IMR-90 (cell line): ENCODE results near the gene KCNN3. TPM values are rescaled to one million over a fixed set of nuclear protein-coding genes. Genes with fewer than 3 reads are reported as not detected.

Experiments
- ATAC-seq: fragments of 200-7000 bp; cut with Tn5 transposase; 2 replicates; pipeline ENCODE4 v1.9.1; 2020; ENCODE audit warnings: low read depth, mild to moderate bottlenecking, moderate library complexity
- BruUV-seq: library from RNA; stranded (reverse); fragments of 400-500 nt; replicated peaks from 2 replicates; lab custom pipeline; 2021; lab: Mats Ljungman, UMichigan
- CTCF ChIA-PET: fragments of 300-600 bp; formaldehyde crosslinking; extraction: SDS; loops from one replicate; lab custom pipeline; 2021; ENCODE audit warnings: antibody characterized with exemption; lab: Yijun Ruan, JAX
- POLR2A ChIA-PET: fragments of 300-600 bp; sonication (Branson Sonifier 250); formaldehyde crosslinking; loops from one replicate; lab custom pipeline; 2022; ENCODE audit warnings: antibody characterized with exemption; ENCODE audit not compliant: unreplicated experiment; lab: Charles Lee
- DNase-seq: peaks from one replicate; pipeline ENCODE4 v3.0.0; 2013
- H2AFZ ChIP-seq: replicated peaks from 2 replicates; pipeline ENCODE3; 2013; ENCODE audit warnings: low read length, mild to moderate bottlenecking; ENCODE audit not compliant: poor library complexity
- H2AK5ac ChIP-seq: 2 replicates; pipeline ENCODE4 v1.6.1; 2013; ENCODE audit warnings: low read depth, low read length, inconsistent platforms
- H2AK9ac ChIP-seq: replicated peaks from 2 replicates; pipeline ENCODE3; 2013; ENCODE audit warnings: mild to moderate bottlenecking, low read depth, low read length, moderate library complexity; ENCODE audit not compliant: poor library complexity
- H2BK120ac ChIP-seq: 2 replicates; pipeline ENCODE4 v1.6.1; 2013; ENCODE audit warnings: low read depth, low read length, inconsistent platforms
- H2BK15ac ChIP-seq: 3 replicates; pipeline ENCODE4 v1.6.1; 2013; ENCODE audit warnings: low read depth, low read length, inconsistent platforms
- H2BK20ac ChIP-seq: 2 replicates; pipeline ENCODE4 v1.6.1; 2013; ENCODE audit warnings: low read depth, mild to moderate bottlenecking, inconsistent platforms, low read length, moderate library complexity
- H2BK5ac ChIP-seq: 2 replicates; pipeline ENCODE4 v1.6.1; 2013; ENCODE audit warnings: mild to moderate bottlenecking, low read depth, low read length, inconsistent platforms; ENCODE audit not compliant: poor library complexity, severe bottlenecking
- H3K14ac ChIP-seq: replicated peaks from 2 replicates; pipeline ENCODE4 v1.6.1; 2013; ENCODE audit warnings: low read depth, low read length, inconsistent platforms
- H3K18ac ChIP-seq: 2 replicates; pipeline ENCODE4 v1.6.1; 2013; ENCODE audit warnings: low read depth, low read length, control low read depth
- H3K23ac ChIP-seq: 2 replicates; pipeline ENCODE4 v1.6.1; 2013; ENCODE audit warnings: low read depth, low read length, inconsistent platforms
- H3K27ac ChIP-seq: 2 replicates; pipeline ENCODE4 v1.5.1; 2013; ENCODE audit warnings: mild to moderate bottlenecking, control low read depth, low read length; ENCODE audit not compliant: insufficient read depth
- H3K27me3 ChIP-seq: 2 replicates; pipeline ENCODE4 v1.6.1; 2013; ENCODE audit warnings: low read length; ENCODE audit not compliant: control insufficient read depth, insufficient read depth
- H3K36me3 ChIP-seq: 2 replicates; pipeline ENCODE4 v1.6.1; 2013; ENCODE audit warnings: low read length, mixed read lengths; ENCODE audit not compliant: control insufficient read depth, insufficient read depth
- H3K4ac ChIP-seq: 2 replicates; pipeline ENCODE4 v1.6.1; 2013; ENCODE audit warnings: low read depth, low read length, inconsistent platforms
- H3K4me1 ChIP-seq: 2 replicates; pipeline ENCODE4 v1.6.1; 2013; ENCODE audit warnings: low read length, mixed read lengths; ENCODE audit not compliant: control insufficient read depth, insufficient read depth
- H3K4me2 ChIP-seq: 2 replicates; pipeline ENCODE4 v1.6.1; 2013; ENCODE audit warnings: low read depth, mild to moderate bottlenecking, control low read depth, low read length, moderate library complexity
- H3K4me3 ChIP-seq: 2 replicates; pipeline ENCODE4 v1.5.1; 2013; ENCODE audit warnings: low read depth, mild to moderate bottlenecking, control low read depth, low read length, moderate library complexity; ENCODE audit not compliant: insufficient read depth
- H3K56ac ChIP-seq: 2 replicates; pipeline ENCODE4 v1.6.1; 2013; ENCODE audit warnings: low read length, inconsistent platforms; ENCODE audit not compliant: insufficient read depth; ENCODE audit errors: extremely low read depth
- H3K79me1 ChIP-seq, 2 experiments: 2 replicates each; pipeline ENCODE4 v1.6.1; 2013; ENCODE audit warnings: low read length in 2 of 2, inconsistent platforms in 1 of 2, low read depth in 1 of 2
- H3K9ac ChIP-seq: 2 replicates; pipeline ENCODE4 v1.6.1; 2013; ENCODE audit warnings: low read depth, low read length, control low read depth
- H3K9me1 ChIP-seq: 2 replicates; pipeline ENCODE4 v1.6.1; 2013; ENCODE audit warnings: low read length, inconsistent platforms; ENCODE audit not compliant: insufficient read depth
- H3K9me3 ChIP-seq: 2 replicates; pipeline ENCODE4 v1.6.1; 2013; ENCODE audit warnings: low read length; ENCODE audit not compliant: control insufficient read depth, insufficient read depth
- H4K20me1 ChIP-seq: 2 replicates; pipeline ENCODE4 v1.6.1; 2013; ENCODE audit warnings: low read length, inconsistent platforms; ENCODE audit not compliant: insufficient read depth
- H4K5ac ChIP-seq: 2 replicates; pipeline ENCODE4 v1.6.1; 2013; ENCODE audit warnings: mild to moderate bottlenecking, low read depth, low read length, control low read depth
- H4K8ac ChIP-seq, 2 experiments: 2 replicates each; pipeline ENCODE4 v1.6.1; 2013; ENCODE audit warnings: low read depth in 2 of 2, low read length in 2 of 2, control low read depth in 1 of 2, inconsistent platforms in 1 of 2
- H4K91ac ChIP-seq: 2 replicates; pipeline ENCODE4 v1.6.1; 2013; ENCODE audit warnings: low read depth, low read length, inconsistent platforms; ENCODE audit not compliant: insufficient read depth
- BHLHE40 ChIP-seq: fragments of 150-350 bp; IDR thresholded peaks from 2 replicates; pipeline ENCODE4 v1.6.1; 2016; ENCODE audit warnings: mild to moderate bottlenecking, low read depth, low read length
- CEBPB ChIP-seq: IDR thresholded peaks from 2 replicates; pipeline ENCODE4 v1.6.1; 2012; ENCODE audit warnings: low read depth, low read length, improper control_type of control experiment
- CHD1 ChIP-seq: IDR thresholded peaks from 2 replicates; pipeline ENCODE4 v1.6.1; 2012; ENCODE audit warnings: low read depth, low read length, improper control_type of control experiment
- ELK1 ChIP-seq: fragments of 150-350 bp; IDR thresholded peaks from 2 replicates; pipeline ENCODE4 v1.6.1; 2016; ENCODE audit warnings: low read depth, mild to moderate bottlenecking, low read length, moderate library complexity, borderline replicate concordance
- FOS ChIP-seq: fragments of 150-350 bp; IDR thresholded peaks from 2 replicates; pipeline ENCODE4 v1.6.1; 2016; ENCODE audit warnings: low read depth, low read length
- MAZ ChIP-seq: IDR thresholded peaks from 2 replicates; pipeline ENCODE4 v1.6.1; 2012; ENCODE audit warnings: low read depth, mild to moderate bottlenecking, low read length, improper control_type of control experiment, moderate library complexity, borderline replicate concordance
- MXI1 ChIP-seq: IDR thresholded peaks from 2 replicates; pipeline ENCODE4 v1.6.1; 2012; ENCODE audit warnings: low read depth, mild to moderate bottlenecking, low read length, moderate library complexity, borderline replicate concordance
- NFE2L2 ChIP-seq: fragments of 150-350 bp; IDR thresholded peaks from 2 replicates; pipeline ENCODE4 v1.6.1; 2016; ENCODE audit warnings: low read depth, mild to moderate bottlenecking, low read length
- POLR2A ChIP-seq: IDR thresholded peaks from 2 replicates; pipeline ENCODE4 v1.6.1; 2012; ENCODE audit warnings: mild to moderate bottlenecking, low read depth, low read length
- WGBS, 2 experiments: methylation state at CpG; one replicate each; pipeline versions ENCODE4 v1.1.5 to v1.1.7; 2013; ENCODE audit warnings: missing lambda C conversion rate in 2 of 2; ENCODE audit not compliant: insufficient read length in 1 of 2; ENCODE audit errors: extremely low coverage in 2 of 2; 5-methylcytosine and 5-hydroxymethylcytosine counted together
- dilution Hi-C: fragments of 300-500 bp; cut with HindIII; formaldehyde crosslinking; loops from one replicate; pipeline ENCODE4 v1.14.3; 2018; ENCODE audit warnings: low sequenced_read_pairs; ENCODE audit not compliant: unreplicated experiment
- in situ Hi-C: fragments of 300-500 bp; cut with MboI; formaldehyde crosslinking; loops from 3 replicates; pipeline ENCODE4 v1.14.3; 2019; ENCODE audit warnings: low sequenced_read_pairs, inconsistent platforms, mixed read lengths
- intact Hi-C: fragments of 100-400 bp; cut with micrococcal nuclease; formaldehyde crosslinking; loops from 2 replicates; pipeline ENCODE4 v1.10.0; 2022
- polyA plus RNA-seq, 3 experiments: library from polyadenylated mRNA; depleted of rRNA; stranded (reverse); fragments of >200 nt; gene quantifications; 2 replicates each; pipeline ENCODE4 v1.2.3, GENCODE V29; 2012; ENCODE audit warnings: low replicate concordance in 1 of 3
- total RNA-seq: library from RNA; depleted of rRNA; stranded (reverse); fragments of >200 nt; gene quantifications from 2 replicates; pipeline ENCODE4 v1.2.3, GENCODE V29; 2012
- TF ChIP-seq, protein P1 (sequence below): conservative IDR thresholded peaks from 2 replicates; pipeline ENCODE4 v1.5.1; 2012; ENCODE audit warnings: mild to moderate bottlenecking, low read depth, low read length, improper control_type of control experiment

The KCNN3 gene
- total and polyA plus RNA-seq, 2 of the 4 experiments (the other 2 are of a cell fraction), result 0.02 TPM; not detected in 1

- Histone ChIP-seq H3K36me3 (no peaks in the 10 kb centered on the region), H4K5ac (no peak overlapping the region), H2BK120ac (no peak overlapping the region), H3K18ac (no peak overlapping the region), H3K4me1 (no peaks in the 10 kb centered on the region), H4K8ac (no peak overlapping the region), H2AK9ac (no peak overlapping the region), H3K9ac (no peak overlapping the region), H3K56ac (no peak overlapping the region), H4K91ac (no peak overlapping the region), H3K14ac (no peak overlapping the region), H2BK15ac (no peak overlapping the region), H3K4me3 (no peak overlapping the region), H3K27me3 (peaks cover 68% of the 10 kb centered on the region), H2AK5ac (no peak overlapping the region), H3K9me3 (peaks cover 2% of the 10 kb centered on the region; the same call in 1 of the 2 replicates), H3K79me1 (no peaks in the 10 kb centered on the region), H2BK5ac (no peak overlapping the region), H3K4me2 (no peak overlapping the region), H3K4ac (no peak overlapping the region), H3K23ac (no peak overlapping the region), H2AFZ (no peak overlapping the region), H2BK20ac (no peak overlapping the region), H4K20me1 (no peaks in the 10 kb centered on the region), H3K27ac (no peak overlapping the region), H3K9me1 (no peaks in the 10 kb centered on the region)
- WGBS, 2 experiments, result 40% methylated on average over 1 of the region's 7 CpGs; no CpG with 5 or more reads in 1 of the 2 experiments
- POLR2A ChIA-PET, result no interaction called here
- intact Hi-C loops (no loop called here), in situ Hi-C loops (no loop called here), dilution Hi-C loops (no loop called here)
- DNase-seq, result no peak
- CTCF ChIA-PET, result no interaction called here
- no TSS peak for BruUV-seq
- no peak for ATAC-seq
- no peak for TF ChIP-seq MXI1
- TF ChIP-seq CHD1, result no peak
- no peak for TF ChIP-seq CEBPB
- TF ChIP-seq MAZ, result no peak
- TF ChIP-seq BHLHE40, result no peak
- TF ChIP-seq POLR2A, result no peak
- TF ChIP-seq NFE2L2, result no peak
- no peak for TF ChIP-seq ELK1
- no peak for TF ChIP-seq FOS
- TF ChIP-seq, protein P1, sequence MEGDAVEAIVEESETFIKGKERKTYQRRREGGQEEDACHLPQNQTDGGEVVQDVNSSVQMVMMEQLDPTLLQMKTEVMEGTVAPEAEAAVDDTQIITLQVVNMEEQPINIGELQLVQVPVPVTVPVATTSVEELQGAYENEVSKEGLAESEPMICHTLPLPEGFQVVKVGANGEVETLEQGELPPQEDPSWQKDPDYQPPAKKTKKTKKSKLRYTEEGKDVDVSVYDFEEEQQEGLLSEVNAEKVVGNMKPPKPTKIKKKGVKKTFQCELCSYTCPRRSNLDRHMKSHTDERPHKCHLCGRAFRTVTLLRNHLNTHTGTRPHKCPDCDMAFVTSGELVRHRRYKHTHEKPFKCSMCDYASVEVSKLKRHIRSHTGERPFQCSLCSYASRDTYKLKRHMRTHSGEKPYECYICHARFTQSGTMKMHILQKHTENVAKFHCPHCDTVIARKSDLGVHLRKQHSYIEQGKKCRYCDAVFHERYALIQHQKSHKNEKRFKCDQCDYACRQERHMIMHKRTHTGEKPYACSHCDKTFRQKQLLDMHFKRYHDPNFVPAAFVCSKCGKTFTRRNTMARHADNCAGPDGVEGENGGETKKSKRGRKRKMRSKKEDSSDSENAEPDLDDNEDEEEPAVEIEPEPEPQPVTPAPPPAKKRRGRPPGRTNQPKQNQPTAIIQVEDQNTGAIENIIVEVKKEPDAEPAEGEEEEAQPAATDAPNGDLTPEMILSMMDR, result no peak
Observed at GRCh38 chr1:154793685-154794084, 76.4 kb downstream of the KCNN3 start.
